HL-60/S4 (cell line): ENCODE data around the gene PHLPP1.

Source experiments
- in situ Hi-C: fragments of 300-500 bp; cut with MboI; formaldehyde crosslinking; loops from 2 replicates; pipeline ENCODE4 v1.14.3; 2022; ENCODE audit warnings: low sequenced_read_pairs

Gene PHLPP1

GRCh38 chr18:62717169-62717924 is 2.0 kb downstream of the PHLPP1 start:
- in situ Hi-C loops = loop anchor here (10.0 kb wide), 1 partner anchor 237 kb away; no protein-coding TSS in a partner anchor

GRCh38 chr18:62717925-62718800 is 2.8 kb downstream of the PHLPP1 start:
- in situ Hi-C loops = loop anchor here (10.0 kb wide), 1 partner anchor 237 kb away; no protein-coding TSS in a partner anchor

- in situ Hi-C loops = no loop called here
Measured at GRCh38 chr18:62720048-62720447, 4.7 kb downstream of the PHLPP1 start.

- in situ Hi-C loops = no loop called here
Measured at GRCh38 chr18:62720766-62721613, 5.6 kb downstream of the PHLPP1 start.

GRCh38 chr18:62721839-62722795 is 6.8 kb downstream of the PHLPP1 start:
- in situ Hi-C loops = no loop called here

- in situ Hi-C loops = no loop called here
Measured at GRCh38 chr18:62723666-62724281, 8.4 kb downstream of the PHLPP1 start.

- in situ Hi-C loops = no loop called here
Measured at GRCh38 chr18:62725896-62726295, 10.6 kb downstream of the PHLPP1 start.

GRCh38 chr18:62728254-62728653 is 12.9 kb downstream of the PHLPP1 start:
- in situ Hi-C loops = no loop called here

- in situ Hi-C loops = no loop called here
Measured at GRCh38 chr18:62729487-62730386, 14.4 kb downstream of the PHLPP1 start.

- in situ Hi-C loops = no loop called here
Measured at GRCh38 chr18:62730941-62731340, 15.6 kb downstream of the PHLPP1 start.

- in situ Hi-C loops = no loop called here
Measured at GRCh38 chr18:62732617-62733016, 17.3 kb downstream of the PHLPP1 start.

- in situ Hi-C loops = no loop called here
Measured at GRCh38 chr18:62734290-62734689, 18.9 kb downstream of the PHLPP1 start.

- in situ Hi-C loops = no loop called here
Measured at GRCh38 chr18:62735387-62735786, 20.0 kb downstream of the PHLPP1 start.

- in situ Hi-C loops = no loop called here
Measured at GRCh38 chr18:62736077-62736855, 20.9 kb downstream of the PHLPP1 start.

- in situ Hi-C loops = no loop called here
Measured at GRCh38 chr18:62737241-62737873, 22.0 kb downstream of the PHLPP1 start.

- in situ Hi-C loops = no loop called here
Measured at GRCh38 chr18:62738639-62739038, 23.3 kb downstream of the PHLPP1 start.

GRCh38 chr18:62739911-62740310 is 24.6 kb downstream of the PHLPP1 start:
- in situ Hi-C loops = no loop called here
